Mesodermal cell (in vitro differentiated cells): ENCODE results near the gene POLE.

Source experiments
- H3K27ac ChIP-seq: 2 replicates; pipeline ENCODE4 v1.7.0; 2013; ENCODE audit warnings: mild to moderate bottlenecking, low read depth, low read length, moderate library complexity; ENCODE audit not compliant: severe bottlenecking
- H3K36me3 ChIP-seq: 2 replicates; pipeline ENCODE4 v1.7.1; 2013; ENCODE audit warnings: mild to moderate bottlenecking, low read length, moderate library complexity; ENCODE audit not compliant: control insufficient read depth, insufficient read depth
- H3K4me1 ChIP-seq: one replicate; pipeline ENCODE4 v1.7.1; 2013; ENCODE audit warnings: mild to moderate bottlenecking, low read length; ENCODE audit not compliant: insufficient read depth, control insufficient read depth, poor library complexity, severe bottlenecking
- H3K4me3 ChIP-seq: 2 replicates; pipeline ENCODE4 v1.7.0; 2013; ENCODE audit warnings: low read length, control low read depth, mild to moderate bottlenecking; ENCODE audit not compliant: insufficient read depth, poor library complexity, severe bottlenecking; ENCODE audit errors: extremely low read depth
- H3K9me3 ChIP-seq: 2 replicates; pipeline ENCODE4 v1.7.1; 2013; ENCODE audit warnings: mild to moderate bottlenecking, low read length, moderate library complexity; ENCODE audit not compliant: control insufficient read depth
- WGBS, 2 experiments: methylation state at CpG; one replicate each; pipeline ENCODE4 v1.1.5; 2013; ENCODE audit warnings: missing lambda C conversion rate in 2 of 2; ENCODE audit not compliant: insufficient coverage in 2 of 2; 5-methylcytosine and 5-hydroxymethylcytosine counted together

The POLE gene

GRCh38 chr12:132674561-132674960 lies 12.6 kb downstream of the POLE start:
- Histone ChIP-seq H3K27ac (no peak overlapping the region), H3K9me3 (no peaks in the 10 kb centered on the region), H3K4me3 (no peak overlapping the region), H3K4me1 (no peaks in the 10 kb centered on the region), H3K36me3 (peaks cover 94% of the 10 kb centered on the region)
- 87 to 92% methylated on average over 3 to 5 of the region's 5 CpGs for WGBS, 2 experiments

GRCh38 chr12:132673288-132674179 lies 13.6 kb downstream of the POLE start:
- H3K4me3 ChIP-seq, result no peak overlapping the region
- no peaks in the 10 kb centered on the region for H3K4me1 ChIP-seq
- H3K36me3 ChIP-seq, result peaks cover 95% of the 10 kb centered on the region
- no peak overlapping the region for H3K27ac ChIP-seq
- no peaks in the 10 kb centered on the region for H3K9me3 ChIP-seq
- 94 to 96% methylated on average over 21 to 22 of the region's 27 CpGs for WGBS, 2 experiments

- Histone ChIP-seq H3K36me3 (peaks cover 95% of the 10 kb centered on the region), H3K9me3 (no peaks in the 10 kb centered on the region), H3K4me3 (no peak overlapping the region), H3K4me1 (no peaks in the 10 kb centered on the region), H3K27ac (no peak overlapping the region)
- WGBS, 2 experiments, result 96 to 99% methylated on average over 11 of the region's 12 CpGs
Observed at GRCh38 chr12:132672678-132673077, 14.5 kb downstream of the POLE start.

- H3K27ac ChIP-seq, result no peak overlapping the region
- H3K4me3 ChIP-seq, result no peak overlapping the region
- H3K4me1 ChIP-seq, result no peaks in the 10 kb centered on the region
- 90 to 91% methylated on average over 10 to 13 of the region's 16 CpGs for WGBS, 2 experiments
- H3K9me3 ChIP-seq, result no peaks in the 10 kb centered on the region
- H3K36me3 ChIP-seq, result peaks cover 95% of the 10 kb centered on the region
Observed at GRCh38 chr12:132672116-132672515, 15.0 kb downstream of the POLE start.

- Histone ChIP-seq H3K4me3 (no peak overlapping the region), H3K27ac (no peak overlapping the region), H3K9me3 (no peaks in the 10 kb centered on the region), H3K4me1 (no peaks in the 10 kb centered on the region), H3K36me3 (peaks cover 95% of the 10 kb centered on the region)
- WGBS, 2 experiments, result 93 to 97% methylated on average over 11 to 15 of the region's 17 CpGs
Observed at GRCh38 chr12:132669166-132669879, 17.8 kb downstream of the POLE start.

GRCh38 chr12:132668191-132669088 lies 18.7 kb downstream of the POLE start:
- H3K4me3 ChIP-seq, result no peak overlapping the region
- no peaks in the 10 kb centered on the region for H3K4me1 ChIP-seq
- H3K36me3 ChIP-seq, result peaks cover 97% of the 10 kb centered on the region
- WGBS, 2 experiments, result 97 to 98% methylated on average over 25 of the region's 30 CpGs
- H3K27ac ChIP-seq, result no peak overlapping the region
- no peaks in the 10 kb centered on the region for H3K9me3 ChIP-seq

GRCh38 chr12:132665794-132666193 lies 21.3 kb downstream of the POLE start:
- Histone ChIP-seq H3K27ac (no peak overlapping the region), H3K36me3 (peaks cover 97% of the 10 kb centered on the region), H3K9me3 (no peaks in the 10 kb centered on the region), H3K4me3 (no peak overlapping the region), H3K4me1 (no peaks in the 10 kb centered on the region)
- WGBS, 2 experiments, result 78 to 88% methylated on average over 3 to 5 of the region's 6 CpGs

GRCh38 chr12:132665149-132665491 lies 22.0 kb downstream of the POLE start:
- Histone ChIP-seq H3K27ac (no peak overlapping the region), H3K4me3 (no peak overlapping the region), H3K4me1 (no peaks in the 10 kb centered on the region), H3K9me3 (no peaks in the 10 kb centered on the region), H3K36me3 (peaks cover 97% of the 10 kb centered on the region)
- WGBS, 2 experiments, result 90 to 97% methylated on average over 7 to 11 of the region's 13 CpGs

GRCh38 chr12:132664206-132665148 lies 22.7 kb downstream of the POLE start:
- H3K4me3 ChIP-seq, result no peak overlapping the region
- 90 to 91% methylated on average over 18 to 21 of the region's 21 CpGs for WGBS, 2 experiments
- H3K36me3 ChIP-seq, result peaks cover 99% of the 10 kb centered on the region
- H3K4me1 ChIP-seq, result no peaks in the 10 kb centered on the region
- H3K9me3 ChIP-seq, result no peaks in the 10 kb centered on the region
- no peak overlapping the region for H3K27ac ChIP-seq
